Activated naive CD4-positive, alpha-beta T cell treated with anti-CD3 and anti-CD28 coated beads, Interleukin-2, amount 10 ng/mL, durations not matched to agents 7 days and 5 days (primary cell): Measurements from ENCODE around the gene HLA-DOA.

ENCODE experiments used
- CTCF ChIA-PET: fragments of 350-600 bp; sonication (Branson Sonifier 250); formaldehyde crosslinking; loops from one replicate; lab custom pipeline; 2021; ENCODE audit warnings: antibody characterized with exemption; lab: Charles Lee
- DNase-seq: peaks from one replicate; pipeline ENCODE4 v3.0.0-alpha.2; 2020
- H3K27ac Mint-ChIP-seq: one replicate; pipeline ENCODE4 v1.8.0; 2021; ENCODE audit warnings: mild to moderate bottlenecking, moderate library complexity, mixed read lengths
- H3K27me3 Mint-ChIP-seq: one replicate; pipeline ENCODE4 v1.8.0; 2021; ENCODE audit warnings: mild to moderate bottlenecking, mixed read lengths
- H3K36me3 Mint-ChIP-seq: one replicate; pipeline ENCODE4 v1.8.0; 2021; ENCODE audit warnings: mixed read lengths
- H3K4me1 Mint-ChIP-seq: one replicate; pipeline ENCODE4 v1.8.0; 2021; ENCODE audit warnings: mixed read lengths
- H3K4me3 Mint-ChIP-seq: one replicate; pipeline ENCODE4 v1.8.0; 2021; ENCODE audit warnings: mild to moderate bottlenecking, moderate library complexity, mixed read lengths
- H3K9me3 Mint-ChIP-seq: one replicate; pipeline ENCODE4 v1.8.0; 2021; ENCODE audit warnings: mixed read lengths

Gene HLA-DOA

DNA sequence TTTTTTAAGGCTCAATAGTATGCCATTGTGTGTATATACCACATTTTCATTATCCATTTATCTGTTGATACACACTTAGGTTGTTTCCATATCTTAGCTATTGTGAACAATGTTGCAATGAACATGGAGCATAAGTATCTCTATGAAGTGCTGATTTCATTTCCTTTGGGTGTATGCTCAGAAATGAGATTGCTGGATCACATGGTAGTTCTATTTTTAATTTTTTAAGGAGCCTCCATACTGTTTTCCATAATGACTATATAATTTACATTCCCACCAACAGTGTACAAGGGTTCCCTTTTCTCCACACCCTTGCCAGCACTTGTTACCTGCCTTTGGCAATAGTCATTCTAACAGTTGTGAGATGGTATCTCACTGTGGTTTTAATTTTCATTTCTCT lies 15.1 kb upstream of the HLA-DOA start:
- H3K4me3 Mint-ChIP-seq: no peak overlapping the region
- no peak for DNase-seq
- H3K4me1 Mint-ChIP-seq: peaks cover 12% of the 10 kb centered on the region
- peaks cover 16% of the 10 kb centered on the region for H3K27me3 Mint-ChIP-seq
- no peak overlapping the region for H3K27ac Mint-ChIP-seq
- CTCF ChIA-PET: no interaction called here
- no peaks in the 10 kb centered on the region for H3K9me3 Mint-ChIP-seq
- no peaks in the 10 kb centered on the region for H3K36me3 Mint-ChIP-seq

DNA sequence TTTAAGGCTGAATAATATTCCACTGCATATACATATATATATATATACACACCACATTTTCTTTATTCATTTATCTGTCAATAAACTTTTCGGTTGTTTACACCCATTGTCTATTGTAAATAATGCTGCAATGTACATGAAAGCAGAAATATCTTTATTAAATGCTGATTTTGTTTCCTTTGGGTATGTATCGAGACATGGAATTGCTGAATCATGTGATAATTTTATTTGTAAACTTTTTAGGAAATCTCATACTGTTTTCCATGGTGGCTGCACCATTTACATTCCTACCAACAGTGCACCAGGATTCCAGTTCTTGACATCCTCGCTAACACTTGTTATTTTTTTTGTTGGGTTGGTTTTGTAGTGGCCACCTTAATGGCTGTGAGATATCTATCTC lies 14.1 kb upstream of the HLA-DOA start:
- Mint-ChIP-seq H3K27ac (no peak overlapping the region), H3K9me3 (no peaks in the 10 kb centered on the region), H3K36me3 (no peaks in the 10 kb centered on the region), H3K27me3 (peaks cover 17% of the 10 kb centered on the region), H3K4me3 (no peak overlapping the region), H3K4me1 (peaks cover 15% of the 10 kb centered on the region)
- no peak for DNase-seq
- CTCF ChIA-PET: no interaction called here

DNA sequence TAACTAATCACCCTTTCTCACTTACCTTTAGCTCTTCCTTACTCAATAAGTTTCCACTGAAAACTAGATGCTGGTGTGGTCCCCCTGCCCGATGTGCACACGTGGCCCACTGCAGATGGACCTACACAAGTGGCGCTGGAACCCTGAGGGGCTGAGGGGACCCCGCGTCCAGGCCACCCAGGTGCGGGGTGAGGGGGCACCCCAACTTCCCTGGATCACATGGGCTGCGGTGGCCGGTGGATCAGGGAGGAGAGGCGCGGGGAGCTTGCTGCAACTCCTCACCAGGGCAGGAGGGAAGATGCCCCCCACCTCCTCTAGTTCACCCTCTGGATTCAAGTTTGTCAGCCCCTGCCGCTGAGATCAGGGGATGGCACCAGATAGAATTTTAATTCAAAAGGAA lies 12.5 kb upstream of the HLA-DOA start:
- no peak for DNase-seq
- Mint-ChIP-seq H3K4me1 (peaks cover 17% of the 10 kb centered on the region), H3K9me3 (no peaks in the 10 kb centered on the region), H3K27ac (no peak overlapping the region), H3K4me3 (no peak overlapping the region), H3K27me3 (peaks cover 33% of the 10 kb centered on the region), H3K36me3 (no peaks in the 10 kb centered on the region)
- CTCF ChIA-PET: no interaction called here

DNA sequence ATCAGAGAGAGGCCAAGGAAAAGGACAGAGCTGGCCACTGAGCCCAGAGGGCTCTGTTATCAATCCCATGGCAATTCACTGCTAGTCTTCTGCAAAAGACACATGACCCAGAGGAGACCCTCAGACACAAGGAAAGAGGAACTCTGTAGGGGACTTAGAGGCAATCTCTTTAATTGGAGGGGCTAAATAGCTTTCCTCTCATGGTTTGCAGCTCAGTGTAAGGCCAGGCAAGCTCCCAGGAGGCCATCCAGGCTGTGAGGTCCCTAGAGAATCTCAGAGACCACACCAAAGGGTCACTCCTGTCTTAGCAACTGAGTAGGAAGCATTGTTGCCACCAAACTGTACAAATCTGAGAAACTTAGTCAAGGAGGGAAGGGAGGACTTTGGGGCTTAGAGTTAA lies 10.0 kb upstream of the HLA-DOA start:
- no peaks in the 10 kb centered on the region for H3K9me3 Mint-ChIP-seq
- H3K27ac Mint-ChIP-seq: no peak overlapping the region
- no peak overlapping the region for H3K4me3 Mint-ChIP-seq
- DNase-seq: no peak
- H3K4me1 Mint-ChIP-seq: peaks cover 17% of the 10 kb centered on the region
- H3K27me3 Mint-ChIP-seq: peaks cover 52% of the 10 kb centered on the region
- no peaks in the 10 kb centered on the region for H3K36me3 Mint-ChIP-seq
- CTCF ChIA-PET: interaction anchor here (1.5 kb wide), 1 partner anchor 135 kb away, joined by 3 read pairs; no protein-coding TSS in a partner anchor

DNA sequence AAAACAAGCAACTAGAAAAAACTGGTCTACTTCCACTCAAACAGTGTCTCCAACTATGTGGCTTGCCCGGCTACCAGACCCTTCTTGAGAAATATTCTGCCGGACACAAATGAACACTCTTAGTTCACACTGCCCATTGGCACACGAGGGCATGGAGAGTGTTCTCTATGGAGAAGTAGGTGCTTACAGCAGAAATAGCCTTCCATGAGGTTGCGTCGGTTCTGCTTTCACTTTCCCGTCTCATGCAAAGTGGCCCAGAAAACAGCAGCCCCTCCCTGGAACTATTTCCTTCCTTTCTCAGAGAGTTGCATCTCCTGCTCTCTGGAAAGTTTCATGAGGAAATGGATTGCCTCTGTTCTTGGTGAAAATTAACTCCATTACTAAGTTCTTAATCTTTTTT lies 9.5 kb upstream of the HLA-DOA start:
- H3K4me3 Mint-ChIP-seq: no peak overlapping the region
- H3K36me3 Mint-ChIP-seq: no peaks in the 10 kb centered on the region
- peak; percentile 45 for DNase-seq
- peaks cover 17% of the 10 kb centered on the region for H3K4me1 Mint-ChIP-seq
- CTCF ChIA-PET: interaction anchor here (0.8 to 1.5 kb wide), 2 partner anchors 72 to 136 kb away, joined by 3 read pairs; no protein-coding TSS in a partner anchor
- H3K9me3 Mint-ChIP-seq: no peaks in the 10 kb centered on the region
- H3K27me3 Mint-ChIP-seq: peaks cover 52% of the 10 kb centered on the region
- no peak overlapping the region for H3K27ac Mint-ChIP-seq

DNA sequence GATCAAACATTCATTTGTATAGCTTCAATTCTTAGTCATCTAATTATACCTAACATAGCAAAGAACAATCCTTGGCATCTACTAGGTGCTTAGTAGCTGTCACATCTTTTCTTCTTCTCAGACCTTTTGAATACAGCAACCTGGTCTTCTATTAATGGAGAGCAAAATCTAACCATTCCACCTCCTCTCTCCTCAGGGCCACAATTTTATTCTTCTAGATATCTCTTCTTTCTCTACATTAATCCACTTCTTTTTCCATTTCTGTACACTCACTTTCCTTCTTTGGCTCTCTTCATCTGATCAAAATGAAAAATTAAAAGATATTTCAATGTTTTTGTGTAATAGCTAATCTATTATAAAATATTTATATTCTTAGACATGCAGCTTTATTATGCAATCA lies 9.0 kb upstream of the HLA-DOA start:
- no peaks in the 10 kb centered on the region for H3K36me3 Mint-ChIP-seq
- H3K4me1 Mint-ChIP-seq: peaks cover 17% of the 10 kb centered on the region
- H3K4me3 Mint-ChIP-seq: no peak overlapping the region
- CTCF ChIA-PET: interaction anchor here (0.8 to 1.6 kb wide), 2 partner anchors 73 to 108 kb away, joined by 3 to 5 read pairs; no protein-coding TSS in a partner anchor
- H3K9me3 Mint-ChIP-seq: no peaks in the 10 kb centered on the region
- peaks cover 56% of the 10 kb centered on the region for H3K27me3 Mint-ChIP-seq
- no peak for DNase-seq
- H3K27ac Mint-ChIP-seq: no peak overlapping the region

DNA sequence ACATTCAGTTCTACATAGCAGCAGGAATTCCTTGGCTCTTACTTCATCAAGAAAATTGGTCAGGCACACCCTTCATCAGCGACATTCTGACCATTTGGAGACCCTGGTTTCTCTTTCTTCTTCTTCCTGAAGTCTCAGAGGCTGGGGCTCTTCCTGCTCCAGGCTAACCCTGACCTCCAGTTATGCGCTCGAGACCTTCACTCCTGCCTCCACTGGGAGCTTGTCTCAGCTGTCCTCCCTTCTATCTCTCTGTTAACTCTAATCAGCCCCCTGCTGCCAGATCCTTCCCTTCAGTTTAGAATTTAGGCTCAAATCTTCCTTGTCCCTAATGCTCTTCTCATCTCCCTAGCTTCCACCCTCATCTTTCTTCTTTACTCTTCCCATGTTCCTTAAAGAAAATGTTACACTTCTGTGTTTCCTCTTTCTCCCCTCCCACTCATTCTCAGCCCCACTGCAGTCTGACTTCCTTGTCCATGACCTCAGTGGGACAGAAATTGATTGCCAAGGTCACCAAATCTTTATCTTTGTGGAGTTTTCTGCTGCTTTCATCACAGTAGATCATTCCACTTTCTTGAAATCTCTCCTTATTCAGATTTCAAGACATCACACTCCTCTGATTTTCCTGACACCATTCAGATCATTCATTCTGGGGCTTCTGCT lies 8.4 kb upstream of the HLA-DOA start:
- DNase-seq: no peak
- no peaks in the 10 kb centered on the region for H3K9me3 Mint-ChIP-seq
- no peak overlapping the region for H3K27ac Mint-ChIP-seq
- no peaks in the 10 kb centered on the region for H3K36me3 Mint-ChIP-seq
- no peak overlapping the region for H3K4me3 Mint-ChIP-seq
- CTCF ChIA-PET: interaction anchor here (1.6 to 2.4 kb wide), 3 partner anchors 31 to 231 kb away, joined by 4 to 8 read pairs (median 5); no protein-coding TSS in a partner anchor
- peaks cover 59% of the 10 kb centered on the region for H3K27me3 Mint-ChIP-seq
- H3K4me1 Mint-ChIP-seq: peaks cover 17% of the 10 kb centered on the region

DNA sequence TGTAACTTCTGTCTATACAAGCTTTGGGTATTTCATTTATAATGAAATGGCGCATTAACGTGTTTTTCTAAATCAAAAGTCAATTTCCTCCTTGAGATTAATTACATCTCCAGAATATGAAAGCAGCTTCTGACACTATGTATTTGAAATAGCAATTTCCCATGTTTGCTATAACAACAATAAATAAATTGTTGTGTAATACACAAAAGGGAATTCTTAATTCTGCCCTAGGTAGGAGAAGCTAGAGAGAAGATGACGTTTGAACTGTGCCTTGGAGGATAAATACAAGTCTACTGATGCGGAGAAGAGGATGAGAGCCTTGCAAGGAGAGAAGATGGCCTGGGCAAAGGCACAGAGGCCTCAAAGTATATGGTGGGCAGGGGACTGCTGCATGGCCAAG lies 7.6 kb upstream of the HLA-DOA start:
- Mint-ChIP-seq H3K27me3 (peaks cover 59% of the 10 kb centered on the region), H3K4me3 (no peak overlapping the region), H3K27ac (no peak overlapping the region), H3K9me3 (no peaks in the 10 kb centered on the region), H3K36me3 (no peaks in the 10 kb centered on the region), H3K4me1 (peaks cover 17% of the 10 kb centered on the region)
- DNase-seq: no peak
- CTCF ChIA-PET: interaction anchor here (0.8 to 2.4 kb wide), 7 partner anchors 11 to 232 kb away, joined by 3 to 8 read pairs (median 4); no protein-coding TSS in a partner anchor

DNA sequence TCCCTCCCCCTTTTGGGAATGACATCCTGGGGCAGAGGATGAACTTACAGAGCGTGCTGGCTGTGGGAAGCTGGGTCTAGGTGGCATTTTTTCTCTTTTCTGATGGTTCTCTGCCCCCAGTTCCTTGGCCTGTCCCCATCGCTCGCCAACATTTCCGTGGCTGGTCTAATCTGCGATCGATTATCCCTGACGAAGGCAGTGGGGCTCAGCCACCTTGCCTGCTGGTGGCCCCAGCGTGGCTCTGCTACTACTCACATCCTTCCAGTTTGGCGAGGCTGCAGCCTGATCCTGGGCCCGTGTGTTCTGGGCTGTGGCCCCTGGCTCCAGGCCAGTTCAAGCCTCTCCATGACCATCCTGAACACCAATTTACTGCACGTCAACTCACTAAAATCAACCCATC lies 6.4 kb upstream of the HLA-DOA start:
- peaks cover 17% of the 10 kb centered on the region for H3K4me1 Mint-ChIP-seq
- H3K4me3 Mint-ChIP-seq: no peak overlapping the region
- H3K27ac Mint-ChIP-seq: no peak overlapping the region
- H3K36me3 Mint-ChIP-seq: no peaks in the 10 kb centered on the region
- peaks cover 63% of the 10 kb centered on the region for H3K27me3 Mint-ChIP-seq
- CTCF ChIA-PET: interaction anchor here (0.9 to 2.4 kb wide), 10 partner anchors 12 to 233 kb away, joined by 3 to 8 read pairs (median 4); partner anchors contain the start of gene HLA-DPB1
- DNase-seq: no peak
- H3K9me3 Mint-ChIP-seq: no peaks in the 10 kb centered on the region

DNA sequence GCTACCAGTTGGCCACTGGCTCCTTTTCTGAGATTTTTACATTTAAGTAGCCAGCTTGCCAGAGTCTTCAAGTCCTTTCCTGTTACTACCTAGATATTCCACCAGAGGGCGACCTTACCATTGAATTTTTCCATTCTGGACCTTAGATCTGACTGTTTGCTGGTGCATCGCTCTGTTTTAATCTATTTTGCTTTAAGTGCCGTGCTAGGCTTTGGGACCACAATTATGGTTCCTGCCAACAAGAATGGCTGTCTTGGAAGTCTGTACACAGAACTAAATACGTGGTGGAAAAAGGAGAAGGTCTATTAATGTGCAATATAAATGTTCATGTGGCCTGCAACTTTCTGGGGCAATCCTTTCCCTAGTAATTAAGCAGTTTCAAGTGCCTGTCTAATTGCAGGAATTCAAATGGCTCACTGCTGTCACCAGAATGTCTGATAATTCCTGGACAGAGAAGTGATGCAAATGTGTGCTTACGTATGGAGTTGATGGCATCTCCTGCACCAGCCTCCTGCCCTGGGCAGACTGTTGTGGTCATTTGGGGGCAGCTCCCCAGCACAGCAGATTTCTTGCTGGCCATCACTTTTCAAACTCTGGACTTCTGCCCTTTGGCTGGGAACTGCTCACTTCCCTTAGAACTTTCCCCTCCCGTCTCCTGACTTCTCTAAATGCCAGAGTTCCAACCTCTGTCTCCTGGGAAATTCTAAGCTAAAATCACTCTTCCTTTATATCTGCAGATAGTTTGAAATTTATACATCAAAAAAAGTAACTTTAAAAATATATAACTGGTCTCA lies 5.6 kb upstream of the HLA-DOA start:
- Mint-ChIP-seq H3K36me3 (no peaks in the 10 kb centered on the region), H3K4me1 (peaks cover 17% of the 10 kb centered on the region), H3K4me3 (no peak overlapping the region), H3K9me3 (no peaks in the 10 kb centered on the region), H3K27ac (no peak overlapping the region), H3K27me3 (peaks cover 63% of the 10 kb centered on the region)
- DNase-seq: peak; percentile 55
- CTCF ChIA-PET: interaction anchor here (0.6 to 1.7 kb wide), 20 partner anchors 11 to 240 kb away, joined by 3 to 8 read pairs (median 3); partner anchors contain the start of genes HLA-DPB1 and TAP2

DNA sequence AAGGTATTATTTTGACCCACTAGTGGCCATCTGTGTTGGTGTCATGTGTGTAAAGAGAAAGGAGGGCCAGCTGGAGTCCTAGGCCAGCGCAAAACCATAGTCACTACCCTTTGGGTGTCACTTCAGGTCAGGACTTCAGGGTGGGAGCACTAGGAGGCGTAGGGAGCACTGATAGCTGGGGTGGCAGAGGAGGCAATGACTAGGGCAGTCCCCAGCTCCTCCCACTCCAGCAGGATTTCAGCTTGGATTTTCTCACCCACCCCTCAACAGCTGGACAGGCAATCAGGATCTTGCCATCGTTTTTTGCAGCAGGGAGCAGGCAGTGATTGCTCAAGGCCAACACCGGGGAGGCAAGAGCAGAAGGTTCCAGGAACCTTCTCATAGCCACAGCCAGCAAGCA lies 4.2 kb upstream of the HLA-DOA start:
- Mint-ChIP-seq H3K4me1 (peaks cover 15% of the 10 kb centered on the region), H3K9me3 (no peaks in the 10 kb centered on the region), H3K4me3 (no peak overlapping the region), H3K27me3 (peaks cover 68% of the 10 kb centered on the region), H3K36me3 (no peaks in the 10 kb centered on the region), H3K27ac (no peak overlapping the region)
- DNase-seq: no peak
- CTCF ChIA-PET: interaction anchor here (1.0 to 1.4 kb wide), 5 partner anchors 13 to 235 kb away, joined by 3 read pairs; partner anchors contain the start of gene TAP2

DNA sequence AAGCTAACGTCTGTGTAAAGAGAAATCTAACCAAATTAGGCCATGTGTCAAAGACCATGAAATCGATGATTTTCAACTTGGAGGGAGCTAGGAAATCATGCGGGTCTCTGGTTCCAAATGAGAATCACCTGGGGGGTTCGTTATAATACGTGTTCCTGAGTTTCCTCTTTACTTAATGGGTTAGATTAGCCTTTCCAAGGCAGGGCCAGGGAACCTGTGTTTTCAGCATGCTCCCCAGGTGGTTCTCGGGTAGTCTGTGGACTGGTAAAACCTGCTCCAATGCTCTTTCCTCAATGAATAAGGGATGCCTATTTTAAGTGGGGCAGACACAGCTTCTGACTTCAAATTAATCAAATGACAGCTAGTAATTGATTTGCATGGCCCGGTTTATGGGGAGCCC lies 965 bp upstream of the HLA-DOA start:
- no peak for DNase-seq
- no peaks in the 10 kb centered on the region for H3K36me3 Mint-ChIP-seq
- peaks cover 54% of the 10 kb centered on the region for H3K27me3 Mint-ChIP-seq
- no peak overlapping the region for H3K4me3 Mint-ChIP-seq
- H3K9me3 Mint-ChIP-seq: no peaks in the 10 kb centered on the region
- peaks cover 11% of the 10 kb centered on the region for H3K4me1 Mint-ChIP-seq
- CTCF ChIA-PET: interaction anchor here (1.0 kb wide), 1 partner anchor 139 kb away, joined by 4 read pairs; no protein-coding TSS in a partner anchor
- no peak overlapping the region for H3K27ac Mint-ChIP-seq

DNA sequence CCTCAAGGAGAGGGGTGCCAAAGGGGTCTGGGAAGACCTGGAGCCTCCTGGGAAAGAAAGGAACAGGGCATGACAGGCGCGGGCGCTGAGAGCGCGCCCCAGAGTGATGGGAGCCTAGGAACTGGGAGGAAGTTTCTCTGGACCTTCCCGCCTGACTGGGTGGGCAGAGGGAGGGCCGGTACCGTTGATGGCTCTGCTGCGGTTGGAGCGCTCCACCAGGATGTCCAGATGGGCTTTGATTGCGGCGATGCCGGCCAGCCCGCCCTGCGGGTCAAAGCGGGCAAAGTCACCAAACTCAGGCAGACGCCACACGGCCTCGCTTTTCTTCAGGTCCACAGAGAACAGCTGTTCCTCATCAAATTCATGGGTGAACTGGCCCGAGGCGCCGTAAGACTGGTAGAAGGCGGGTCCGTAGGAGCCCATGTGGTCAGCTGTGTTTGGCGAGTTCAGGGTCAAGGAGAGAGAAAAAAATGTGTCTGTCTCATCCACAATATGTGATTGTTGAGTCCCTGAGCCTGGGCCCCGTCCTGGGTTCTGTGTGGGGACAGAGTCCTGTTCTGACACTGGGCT lies 1.5 kb downstream of the HLA-DOA start:
- CTCF ChIA-PET: no interaction called here
- Mint-ChIP-seq H3K27me3 (peaks cover 54% of the 10 kb centered on the region), H3K27ac (no peak overlapping the region), H3K36me3 (no peaks in the 10 kb centered on the region), H3K4me3 (no peak overlapping the region), H3K9me3 (no peaks in the 10 kb centered on the region), H3K4me1 (peaks cover 11% of the 10 kb centered on the region)
- no peak for DNase-seq

DNA sequence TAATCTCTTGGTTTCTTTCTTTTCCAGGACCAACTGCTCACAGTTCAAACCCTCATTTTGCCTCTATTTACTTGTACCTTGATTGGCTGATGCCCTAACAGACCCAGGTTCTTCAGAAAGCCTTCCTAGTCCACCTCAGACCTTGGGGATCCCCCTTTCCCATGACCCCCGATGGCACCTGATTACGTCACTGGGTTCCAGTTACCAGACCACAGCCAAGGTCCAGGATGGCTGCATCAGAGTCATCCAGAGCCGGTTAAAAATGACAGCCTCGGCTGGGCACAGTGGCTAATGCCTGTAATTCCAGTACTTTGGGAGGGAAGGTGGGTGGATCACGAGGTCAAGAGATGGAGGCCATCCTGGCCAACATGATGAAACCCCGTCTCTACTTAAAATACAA lies 4.5 kb downstream of the HLA-DOA start:
- DNase-seq: no peak
- Mint-ChIP-seq H3K27ac (no peak overlapping the region), H3K9me3 (no peaks in the 10 kb centered on the region), H3K36me3 (no peaks in the 10 kb centered on the region), H3K4me3 (no peak overlapping the region), H3K4me1 (peaks cover 17% of the 10 kb centered on the region), H3K27me3 (peaks cover 64% of the 10 kb centered on the region)
- CTCF ChIA-PET: interaction anchor here (1.2 kb wide), 1 partner anchor 123 kb away, joined by 3 read pairs; no protein-coding TSS in a partner anchor
